Measurements from ENCODE around the gene PLA2G2D. TPM values are rescaled to one million over a fixed set of nuclear protein-coding genes. Genes with fewer than 3 reads are reported as not detected.

PLA2G2D gene, protein sequence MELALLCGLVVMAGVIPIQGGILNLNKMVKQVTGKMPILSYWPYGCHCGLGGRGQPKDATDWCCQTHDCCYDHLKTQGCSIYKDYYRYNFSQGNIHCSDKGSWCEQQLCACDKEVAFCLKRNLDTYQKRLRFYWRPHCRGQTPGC
- not detected for total RNA-seq

DNA sequence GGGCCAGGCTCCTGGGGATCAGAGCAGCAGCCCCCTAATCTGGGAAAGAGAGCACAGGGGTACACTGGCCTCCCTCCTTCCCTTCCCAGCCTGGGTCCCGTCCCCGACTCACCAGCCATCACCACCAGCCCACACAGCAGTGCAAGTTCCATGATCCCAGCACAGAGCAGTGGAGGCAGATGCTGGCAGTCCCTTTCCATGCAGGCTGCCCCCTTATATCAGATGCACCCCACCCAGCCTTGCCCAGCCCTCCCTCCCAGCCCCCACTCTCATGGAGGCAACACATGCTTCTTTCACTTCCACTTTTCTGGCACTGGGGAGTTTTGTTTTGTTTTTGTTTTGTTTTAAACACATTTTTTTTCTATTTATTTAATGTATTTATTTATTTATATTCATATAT is at the start of gene PLA2G2D:
Gene PLA2G2D (minus strand): TSS at position 190 of the 400 bp plus-strand sequence. CDS start 38 bp downstream, at position 152.

DNA sequence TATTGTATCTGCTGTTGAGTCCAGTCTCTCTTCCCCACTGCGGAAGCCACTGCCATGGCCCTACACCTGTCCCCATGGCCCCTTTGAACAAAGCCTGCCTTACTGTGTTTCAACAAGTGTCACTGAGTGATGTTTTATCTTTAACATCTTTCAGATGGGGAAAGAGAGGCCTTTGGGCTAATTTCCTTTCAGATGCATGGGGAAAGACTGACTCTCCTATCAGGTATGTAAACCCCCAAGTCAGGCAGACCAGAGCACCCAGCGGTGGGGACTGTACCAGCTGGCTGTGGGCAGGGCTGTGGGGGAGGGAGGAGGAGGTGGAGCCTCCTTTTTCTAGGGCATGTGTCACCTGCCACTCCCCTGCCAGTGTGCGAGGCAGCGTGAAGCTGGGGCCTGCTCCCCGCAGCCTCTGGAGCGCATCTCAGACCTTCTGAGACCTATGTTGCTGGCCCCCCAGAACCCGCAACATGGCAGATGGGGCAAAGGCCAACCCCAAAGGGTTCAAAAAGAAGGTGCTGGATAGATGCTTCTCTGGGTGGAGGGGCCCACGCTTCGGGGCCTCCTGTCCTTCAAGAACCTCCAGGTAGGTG is 19.7 kb upstream of the PLA2G2D start, which contains the start of gene PLA2G2F:
Gene PLA2G2F (plus strand): TSS at position 363 of the 590 bp plus-strand sequence. CDS start 105 bp downstream, at position 468.

DNA sequence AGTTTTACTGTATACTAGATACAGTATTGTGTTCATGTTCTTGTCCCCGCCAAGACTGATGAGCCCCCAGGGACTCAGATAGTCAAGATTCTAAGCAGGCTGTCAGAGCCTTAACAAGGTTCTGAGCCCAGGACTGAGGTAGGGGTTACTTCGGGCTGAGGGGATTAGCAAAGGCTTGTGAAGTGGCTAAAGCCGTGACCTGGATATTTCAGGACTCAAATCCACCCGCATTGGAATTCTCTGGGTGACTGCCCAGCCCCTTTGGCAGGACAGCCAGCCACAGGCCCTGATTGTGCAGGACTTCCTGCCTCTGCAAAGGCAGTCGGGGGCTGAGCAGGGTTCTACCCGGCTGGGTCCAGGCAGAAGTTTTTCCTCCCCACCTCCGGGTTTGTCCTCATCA is 49.5 kb downstream of the PLA2G2D start, which contains the start of gene PLA2G5:
Gene PLA2G5 (plus strand): TSS at position 321 of the 400 bp plus-strand sequence. CDS start 14,637 bp downstream, outside the sequence.

Other genes starting within 250 kb of the PLA2G2D start
- gene OTUD3, start 237.1 kb downstream of the PLA2G2D start, total RNA-seq, result 14.3 TPM
- gene PLA2G2E, start 195.9 kb downstream of the PLA2G2D start, total RNA-seq, result not detected
- gene PLA2G2A, start 139.9 kb downstream of the PLA2G2D start, total RNA-seq, result not detected
- gene PLA2G5, start 49.3 kb downstream of the PLA2G2D start, total RNA-seq, result 1.8 TPM
- not detected for gene PLA2G2F, start 19.8 kb upstream of the PLA2G2D start, total RNA-seq
- 7.4 TPM for gene UBXN10, start 66.6 kb upstream of the PLA2G2D start, total RNA-seq
- gene PLA2G2C, start 67.0 kb upstream of the PLA2G2D start, total RNA-seq, result not detected
- 4.8 TPM for gene VWA5B1, start 171.3 kb upstream of the PLA2G2D start, total RNA-seq